Left ventricle myocardium inferior (tissue), 1 donor: ENCODE measurements around the gene CCR8. TPM values are rescaled to one million over a fixed set of nuclear protein-coding genes. Genes with fewer than 3 reads are reported as not detected.

Source experiments
- DNase-seq: peaks from one replicate; pipeline ENCODE4 v3.0.0-alpha.2; 2020
- H3K27ac ChIP-seq: fragments of 200-600 bp; replicated peaks from 2 replicates; pipeline ENCODE4 v1.8.0; 2021
- H3K27me3 ChIP-seq: fragments of 200-600 bp; 2 replicates; pipeline ENCODE4 v1.8.0; 2021; ENCODE audit warnings: low read depth
- H3K36me3 ChIP-seq: fragments of 200-600 bp; 2 replicates; pipeline ENCODE4 v1.8.0; 2021
- H3K4me1 ChIP-seq: fragments of 200-600 bp; 2 replicates; pipeline ENCODE4 v1.8.0; 2021
- H3K4me3 ChIP-seq: fragments of 200-600 bp; 2 replicates; pipeline ENCODE4 v1.8.0; 2021; ENCODE audit warnings: mild to moderate bottlenecking, moderate library complexity
- H3K9me3 ChIP-seq: fragments of 200-600 bp; replicated peaks from 2 replicates; pipeline ENCODE4 v1.8.0; 2021
- CTCF ChIP-seq: fragments of 200-600 bp; IDR thresholded peaks from 2 replicates; pipeline ENCODE4 v1.8.0; 2021; ENCODE audit warnings: antibody characterized with exemption, mild to moderate bottlenecking, borderline replicate concordance
- intact Hi-C: fragments of 100-400 bp; cut with micrococcal nuclease; formaldehyde crosslinking; loops from one replicate; pipeline ENCODE4 v1.11.0; 2022
- total RNA-seq: library from RNA; stranded (reverse); fragmentation: NEBNext Ultra II Directional; extraction: Animal tissue kit (Norgen Biotek cat#: 25700); gene quantifications from one replicate; pipeline ENCODE4 v1.2.1, GENCODE V29; 2021
- donor health status: DM: no; HTN: yes; CAD: no; lungs with severe emphysema.

Gene CCR8
- total RNA-seq, 1 donor from 2014 or later = not detected

DNA sequence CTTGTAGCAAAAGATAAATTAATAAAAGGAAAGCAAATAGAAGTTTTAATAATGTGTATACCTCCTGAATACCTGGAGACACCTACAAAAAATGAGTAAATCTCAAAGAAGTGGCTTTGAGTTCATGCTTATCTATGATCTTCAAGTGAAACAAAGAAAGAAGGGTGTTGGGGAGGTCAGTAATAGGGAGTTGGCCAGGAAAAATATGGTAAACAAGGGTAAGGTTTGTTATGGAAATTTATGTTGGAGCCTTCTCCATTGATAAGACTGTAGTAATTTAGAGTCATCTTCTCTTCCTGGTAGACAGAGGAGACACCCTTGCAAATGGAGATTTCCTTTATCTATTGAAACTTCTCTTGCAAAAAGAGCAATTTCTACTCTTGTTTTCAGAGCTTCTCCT lies 6.6 kb upstream of the CCR8 start:
- intact Hi-C loops = no loop called here
- Histone ChIP-seq H3K9me3 (peaks cover 13% of the 10 kb centered on the region), H3K36me3 (no peaks in the 10 kb centered on the region), H3K4me3 (no peak overlapping the region), H3K27ac (no peak overlapping the region), H3K4me1 (no peaks in the 10 kb centered on the region), H3K27me3 (peaks cover 20% of the 10 kb centered on the region)
- DNase-seq = no peak
- no peak for TF ChIP-seq CTCF

- H3K4me3 ChIP-seq = no peak overlapping the region
- no peak for TF ChIP-seq CTCF
- no peak overlapping the region for H3K27ac ChIP-seq
- intact Hi-C loops = no loop called here
- no peaks in the 10 kb centered on the region for H3K4me1 ChIP-seq
- no peak for DNase-seq
- peaks cover 13% of the 10 kb centered on the region for H3K9me3 ChIP-seq
- H3K36me3 ChIP-seq = no peaks in the 10 kb centered on the region
- H3K27me3 ChIP-seq = peaks cover 20% of the 10 kb centered on the region
Observed at GRCh38 chr3:39323494-39323893, 6.0 kb upstream of the CCR8 start.

GRCh38 chr3:39325236-39325635 lies 4.3 kb upstream of the CCR8 start:
- Histone ChIP-seq H3K4me3 (no peak overlapping the region), H3K4me1 (no peaks in the 10 kb centered on the region), H3K36me3 (no peaks in the 10 kb centered on the region), H3K9me3 (peaks cover 2% of the 10 kb centered on the region), H3K27me3 (peaks cover 20% of the 10 kb centered on the region), H3K27ac (no peak overlapping the region)
- DNase-seq = no peak
- TF ChIP-seq CTCF = no peak
- intact Hi-C loops = no loop called here

- no peak for DNase-seq
- Histone ChIP-seq H3K27me3 (peaks cover 12% of the 10 kb centered on the region), H3K36me3 (no peaks in the 10 kb centered on the region), H3K27ac (no peak overlapping the region), H3K9me3 (no peaks in the 10 kb centered on the region), H3K4me3 (no peak overlapping the region), H3K4me1 (peaks cover 2% of the 10 kb centered on the region)
- TF ChIP-seq CTCF = no peak
- intact Hi-C loops = no loop called here
Observed at GRCh38 chr3:39327053-39327745, 2.3 kb upstream of the CCR8 start.

GRCh38 chr3:39327746-39328349 lies 1.7 kb upstream of the CCR8 start:
- DNase-seq = no peak
- intact Hi-C loops = no loop called here
- no peaks in the 10 kb centered on the region for H3K36me3 ChIP-seq
- no peak for TF ChIP-seq CTCF
- peaks cover 4% of the 10 kb centered on the region for H3K4me1 ChIP-seq
- H3K27me3 ChIP-seq = peaks cover 12% of the 10 kb centered on the region
- no peak overlapping the region for H3K4me3 ChIP-seq
- no peaks in the 10 kb centered on the region for H3K9me3 ChIP-seq
- no peak overlapping the region for H3K27ac ChIP-seq
